Measurements from ENCODE around the gene KIF15. TPM values are rescaled to one million over a fixed set of nuclear protein-coding genes. Genes with fewer than 3 reads are reported as not detected.

KIF15 gene
- total and polyA plus RNA-seq, 11 donors: 0.16 to 3.0 (median 0.65) TPM; not detected in 1

DNA sequence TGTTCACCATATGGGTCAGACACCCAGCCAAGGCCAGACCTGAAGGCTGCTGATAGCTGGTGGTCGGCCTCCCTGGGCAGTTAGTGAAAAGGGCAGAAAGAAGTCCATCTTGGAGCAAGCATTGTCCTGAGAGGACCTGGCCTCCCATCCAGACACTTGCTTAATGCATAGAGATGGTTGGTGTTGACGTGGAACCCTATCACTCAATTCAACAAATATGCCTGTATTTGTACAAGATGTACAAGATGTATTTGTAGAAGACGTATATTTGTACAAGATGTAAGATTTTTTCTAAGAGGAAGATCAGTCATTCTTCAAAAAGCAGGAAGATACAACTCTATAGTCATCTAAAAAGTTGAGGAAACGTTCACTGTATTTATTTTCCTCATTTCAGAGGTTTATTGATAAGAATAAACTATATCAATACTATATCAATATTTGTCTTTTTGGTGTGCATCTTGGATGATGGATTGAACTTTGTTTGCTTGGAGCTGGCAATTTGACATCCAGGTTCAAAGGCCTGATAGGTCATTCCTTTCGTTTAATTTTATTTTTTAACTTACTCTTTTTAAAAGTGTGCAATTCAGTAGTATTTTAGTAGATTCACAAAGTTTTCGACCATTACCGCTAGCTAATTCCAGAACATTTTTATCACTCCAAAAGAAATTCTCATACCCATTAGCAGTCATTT, 106.0 kb downstream of the KIF15 start:
- Histone ChIP-seq H3K4me3 (no peak overlapping the region), H3K9me3 (no peaks in the 10 kb centered on the region), H3K4me1 (peaks cover 0 to 14% (median 4%) of the 10 kb centered on the region in 12 donors), H3K27ac (no peak overlapping the region), H3K27me3 (no peaks in the 10 kb centered on the region), H3K36me3 (no peaks in the 10 kb centered on the region)
- no peak for TF ChIP-seq CTCF (IDR thresholded peaks at IDR 0.05)
- no peak for TF ChIP-seq POLR2A (IDR thresholded peaks at IDR 0.05)
- WGBS, 4 donors: 94 to 97% (median 96%) methylated on average over 6 to 7 of the region's 7 CpGs
- DNase-seq (no peak), ATAC-seq (no peak)
- intact Hi-C loops (cut with DNase I): loop anchor here in 1 of 10 donors (10.0 kb wide), 1 partner anchor 103 kb away; the partner anchor contains the start of genes KIAA1143 and KIF15

- H3K27me3 ChIP-seq: no peaks in the 10 kb centered on the region
- DNase-seq: no peak
- H3K36me3 ChIP-seq: no peaks in the 10 kb centered on the region
- H3K4me1 ChIP-seq: no peaks in the 10 kb centered on the region
- no peak for TF ChIP-seq POLR2A (IDR thresholded peaks at IDR 0.05)
- TF ChIP-seq CTCF (IDR thresholded peaks at IDR 0.05): no peak
- H3K27ac ChIP-seq: no peak overlapping the region
- 78 to 93% (median 85%) methylated on average over 8 of the region's 8 CpGs for WGBS, 4 donors
- no peak overlapping the region for H3K4me3 ChIP-seq
- no peaks in the 10 kb centered on the region for H3K9me3 ChIP-seq
- intact Hi-C loops (cut with DNase I): no loop called here
- no peak for ATAC-seq
Measured at GRCh38 chr3:44870375-44871061, 108.9 kb downstream of the KIF15 start.

DNA sequence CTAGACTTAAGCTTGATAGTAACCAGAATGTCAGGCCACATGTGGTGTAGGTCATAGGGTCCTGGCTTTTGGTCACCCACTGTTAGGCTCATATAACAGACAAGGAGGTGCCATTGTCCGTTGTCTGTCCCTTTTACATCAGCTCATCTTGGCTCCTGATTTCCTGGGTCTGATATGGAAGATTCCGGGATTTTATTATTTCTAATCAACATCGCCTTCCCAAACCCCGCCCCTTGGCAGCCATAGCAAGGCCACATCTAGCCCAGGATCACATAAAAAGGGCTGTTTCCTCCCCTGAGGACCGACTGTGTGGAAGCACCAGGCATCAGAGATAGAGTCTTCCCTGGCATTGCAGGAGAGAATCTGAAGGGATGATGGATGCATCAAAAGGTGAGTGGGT, 112.7 kb downstream of the KIF15 start, which contains the start of gene TGM4:
Gene TGM4 (plus strand): TSS at position 301 of the 400 bp plus-strand sequence. CDS start 71 bp downstream, at position 372.
- intact Hi-C loops (cut with DNase I): no loop called here
- H3K27me3 ChIP-seq: no peaks in the 10 kb centered on the region
- H3K9me3 ChIP-seq: no peaks in the 10 kb centered on the region
- WGBS, 4 donors: 77 to 84% (median 81%) methylated on average over 5 of the region's 5 CpGs
- H3K4me3 ChIP-seq: no peak within 1 kb of the TSS
- H3K36me3 ChIP-seq: no peaks in the 10 kb centered on the region
- no peak within 1 kb of the TSS for H3K27ac ChIP-seq
- H3K4me1 ChIP-seq: no peaks in the 10 kb centered on the region
- ATAC-seq (no peak), DNase-seq (no peak)
- TF ChIP-seq CTCF (IDR thresholded peaks at IDR 0.05): no peak
- TF ChIP-seq POLR2A (IDR thresholded peaks at IDR 0.05): no peak

DNA sequence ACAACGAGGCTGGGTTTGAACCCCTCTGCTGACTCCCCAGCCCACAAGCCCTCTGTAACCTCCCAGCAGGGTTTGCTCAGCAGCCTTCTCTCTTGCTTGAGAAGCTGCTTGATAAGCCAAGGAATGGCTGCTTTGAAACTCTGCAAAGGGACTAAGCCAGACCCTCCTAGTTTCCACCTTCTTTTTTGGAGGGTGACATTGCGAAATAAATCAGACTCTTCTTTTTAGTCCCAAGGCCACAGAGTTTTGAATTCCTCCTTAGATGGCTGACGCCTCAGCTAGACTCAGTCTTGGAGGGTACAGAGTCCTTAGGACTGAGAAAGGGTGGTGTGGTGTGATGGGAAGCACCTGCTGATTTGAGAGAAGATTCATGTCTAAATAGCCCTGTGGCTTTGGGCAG, 114.0 kb downstream of the KIF15 start:
- no peak for TF ChIP-seq CTCF (IDR thresholded peaks at IDR 0.05)
- TF ChIP-seq POLR2A (IDR thresholded peaks at IDR 0.05): no peak
- no peaks in the 10 kb centered on the region for H3K27me3 ChIP-seq
- no peaks in the 10 kb centered on the region for H3K9me3 ChIP-seq
- no peaks in the 10 kb centered on the region for H3K36me3 ChIP-seq
- H3K4me3 ChIP-seq: no peak overlapping the region
- H3K27ac ChIP-seq: no peak overlapping the region
- intact Hi-C loops (cut with DNase I): no loop called here
- DNase-seq: no peak
- no peak for ATAC-seq
- no peaks in the 10 kb centered on the region for H3K4me1 ChIP-seq
- 78 to 84% (median 83%) methylated on average over 3 of the region's 3 CpGs for WGBS, 4 donors

All from heart left ventricle (tissue), 16 donors.